Amniotic epithelial cell (primary cell): ENCODE data around the gene PPP1R12B.
"Not testable (repeated sequence)": the region's sequence is repeated elsewhere in the genome, so short reads cannot be mapped to it uniquely, and the experiment has no call there.

Experiments used
- DNase-seq: peaks from one replicate; pipeline ENCODE4 v3.0.0-alpha.2; 2010; ENCODE audit warnings: low read depth

The PPP1R12B gene

DNA sequence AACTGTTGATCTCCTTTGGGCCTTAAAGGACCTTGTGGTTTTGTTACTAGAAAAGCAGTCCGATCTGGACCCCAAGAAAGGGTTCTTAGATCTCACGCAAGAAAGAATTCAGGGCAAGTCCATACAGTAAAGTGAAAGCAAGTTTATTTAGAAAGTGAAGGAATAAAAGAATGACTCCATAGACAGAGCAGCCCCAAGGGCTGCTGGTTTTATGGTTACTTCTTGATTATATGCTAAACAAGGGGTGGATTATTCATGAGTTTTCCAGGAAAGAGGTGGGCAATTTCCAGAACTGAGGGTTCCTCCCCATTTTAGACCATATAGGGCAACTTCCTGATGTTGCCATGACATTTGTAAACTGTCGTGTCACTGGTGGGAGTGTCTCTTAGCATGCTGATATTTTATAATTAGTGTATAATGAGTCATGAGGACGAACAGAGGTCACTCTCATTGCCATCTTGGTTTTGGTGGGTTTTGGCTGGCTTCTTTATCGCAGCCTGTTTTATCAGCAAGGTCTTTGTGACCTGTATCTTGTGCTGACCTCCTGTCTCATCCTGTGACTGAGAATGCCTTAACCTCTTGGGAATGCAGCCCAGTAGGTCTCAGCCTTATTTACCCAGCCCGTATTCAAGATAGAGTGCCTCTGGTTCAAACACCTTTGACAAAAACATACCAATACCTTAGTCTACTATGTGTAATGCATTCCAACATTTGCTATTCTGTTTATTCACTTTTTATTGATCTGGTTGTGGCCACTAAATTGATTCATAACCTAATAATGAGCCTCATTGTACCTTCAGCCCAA, 183.5 kb downstream of the PPP1R12B start:
- peak; percentile 47 for DNase-seq

GRCh38 chr1:202539166-202539574, 190.7 kb downstream of the PPP1R12B start:
- peak; percentile 68 for DNase-seq

GRCh38 chr1:202539583-202539982, 191.1 kb downstream of the PPP1R12B start:
- DNase-seq = not testable (repeated sequence)

GRCh38 chr1:202540014-202540413, 191.5 kb downstream of the PPP1R12B start:
- no peak for DNase-seq

DNA sequence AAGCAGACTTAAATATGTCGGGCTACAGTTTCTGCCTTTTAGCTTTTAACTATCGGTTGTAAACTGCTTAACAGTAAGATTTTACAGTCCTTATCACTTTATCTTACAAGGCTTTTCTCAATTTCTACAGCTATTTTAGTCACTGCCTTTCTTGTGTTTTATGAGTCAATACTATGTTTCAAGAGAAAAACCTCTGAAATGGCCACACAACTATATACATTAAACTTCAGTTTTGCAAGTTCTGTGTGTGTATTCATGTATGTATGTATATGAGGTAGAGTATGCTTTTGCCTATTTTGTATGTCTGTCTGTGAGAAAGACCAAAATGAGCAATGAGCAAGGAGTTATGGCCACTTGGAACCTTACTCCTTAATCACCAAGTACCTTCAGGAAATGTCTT, 191.9 kb downstream of the PPP1R12B start:
- no peak for DNase-seq

DNA sequence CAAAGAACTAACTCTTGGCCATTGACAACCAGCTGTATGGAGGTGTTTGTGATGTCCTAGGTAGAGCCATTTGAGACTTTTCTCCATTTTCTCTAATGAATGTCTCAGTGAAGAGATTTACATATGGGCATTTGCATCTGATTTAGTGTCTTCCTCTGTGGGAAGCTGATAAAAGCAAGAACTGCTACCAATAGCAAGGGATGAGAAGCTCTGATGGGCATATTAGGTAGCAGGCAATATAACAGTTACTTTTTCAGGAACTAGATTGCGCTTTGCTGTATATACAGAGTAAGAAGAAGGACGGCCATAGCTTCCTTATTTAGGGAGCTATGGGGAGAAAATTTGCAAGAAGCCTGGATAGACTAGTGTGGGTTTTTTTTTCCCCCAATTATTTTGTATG, 192.4 kb downstream of the PPP1R12B start:
- DNase-seq = not testable (repeated sequence)

DNA sequence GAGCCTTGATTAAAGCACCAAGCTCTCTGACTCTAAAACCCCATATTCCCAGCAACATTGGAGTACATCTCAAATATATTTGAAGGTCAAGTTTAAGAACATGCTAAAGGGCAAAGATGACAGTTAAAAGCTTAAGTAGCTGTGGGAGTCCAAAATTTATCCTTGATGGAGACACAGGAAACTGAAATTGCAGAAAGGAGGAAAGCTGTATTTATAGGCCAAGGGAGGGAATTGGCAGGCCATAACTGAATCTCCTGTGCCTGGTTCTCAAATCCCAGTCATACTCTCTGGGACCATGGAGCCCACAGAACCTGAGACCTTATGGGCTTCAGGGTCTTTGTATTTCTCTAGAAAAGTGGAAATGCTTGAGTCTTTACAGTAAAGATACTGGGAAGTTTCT, 193.9 kb downstream of the PPP1R12B start:
- not testable (repeated sequence) for DNase-seq

DNA sequence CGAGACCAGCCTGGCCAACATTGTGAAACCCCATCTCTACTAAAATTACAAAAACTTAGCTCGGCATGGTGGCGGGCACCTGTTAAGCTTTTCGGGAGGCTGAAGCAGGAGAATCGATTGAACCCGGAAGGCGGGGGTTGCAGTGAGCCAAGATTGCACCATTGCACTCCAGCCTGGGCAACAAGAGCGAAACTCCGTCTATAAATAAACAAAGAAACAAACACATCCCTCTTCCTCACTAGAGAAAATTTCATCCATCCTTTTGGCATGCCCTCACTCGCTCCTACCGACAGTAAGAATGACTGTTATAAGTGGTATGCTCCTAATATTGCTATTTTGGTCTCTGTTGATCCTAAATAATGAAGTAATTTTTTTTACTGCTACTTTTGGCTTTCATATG, 195.0 kb downstream of the PPP1R12B start:
- not testable (repeated sequence) for DNase-seq

DNA sequence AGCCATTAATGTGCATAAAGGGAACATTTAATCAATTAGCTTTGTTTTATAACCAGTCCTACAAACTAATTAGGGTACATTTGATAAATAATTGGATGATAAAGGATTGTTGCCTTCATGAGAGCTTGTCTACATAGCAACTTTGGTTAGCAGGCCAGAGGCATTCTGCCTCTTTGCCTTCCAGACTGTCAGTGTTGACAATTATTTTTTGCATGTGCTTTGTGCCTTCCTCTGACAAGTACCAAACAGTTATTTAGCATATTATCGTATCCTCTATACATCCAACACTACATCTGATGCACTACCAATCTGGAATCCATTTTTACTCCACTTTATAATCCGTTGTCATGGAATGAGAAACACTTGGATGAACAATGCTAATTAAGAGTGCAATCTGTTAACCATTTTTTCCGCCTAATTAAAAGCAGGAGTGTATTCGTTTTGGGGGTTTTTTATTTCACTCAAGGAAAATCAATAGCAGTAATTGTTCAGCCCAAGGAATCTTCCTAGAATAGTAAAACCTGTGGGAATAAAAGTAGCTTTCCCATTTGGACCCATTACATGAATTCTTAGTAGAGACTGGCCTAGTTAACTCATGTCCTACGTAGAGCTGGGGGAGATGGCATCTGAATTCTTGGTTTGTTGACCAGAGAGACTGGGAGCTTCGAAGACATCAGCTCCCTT, 196.4 kb downstream of the PPP1R12B start:
- not testable (repeated sequence) for DNase-seq

GRCh38 chr1:202545647-202546303, 197.3 kb downstream of the PPP1R12B start:
- DNase-seq = not testable (repeated sequence)

GRCh38 chr1:202546377-202546776, 197.9 kb downstream of the PPP1R12B start:
- not testable (repeated sequence) for DNase-seq

- DNase-seq = peak; percentile 72
These were observed 198.3 kb downstream of the PPP1R12B start for GRCh38 chr1:202546796-202547195.

- DNase-seq = no peak
These were observed 198.7 kb downstream of the PPP1R12B start for GRCh38 chr1:202547215-202547614.

DNA sequence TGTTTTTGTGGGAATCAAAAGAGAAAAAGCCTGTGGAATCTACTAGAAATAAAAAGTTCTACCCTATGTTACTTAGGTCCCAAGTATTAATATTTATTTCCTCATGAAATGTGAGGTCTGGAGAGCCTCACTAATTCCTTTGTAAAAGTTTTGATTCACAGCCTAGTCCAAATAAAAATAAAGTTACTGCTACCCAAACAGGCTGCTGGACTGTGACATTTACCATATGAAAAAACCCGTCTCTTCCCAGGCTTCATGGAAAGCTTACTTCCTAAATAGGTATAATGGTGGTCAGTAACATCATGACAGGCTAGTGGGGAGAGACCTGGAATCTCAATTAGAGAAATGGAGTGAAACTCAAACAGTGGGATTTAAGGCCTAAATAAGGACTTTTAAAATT, 201.6 kb downstream of the PPP1R12B start:
- not testable (repeated sequence) for DNase-seq

DNA sequence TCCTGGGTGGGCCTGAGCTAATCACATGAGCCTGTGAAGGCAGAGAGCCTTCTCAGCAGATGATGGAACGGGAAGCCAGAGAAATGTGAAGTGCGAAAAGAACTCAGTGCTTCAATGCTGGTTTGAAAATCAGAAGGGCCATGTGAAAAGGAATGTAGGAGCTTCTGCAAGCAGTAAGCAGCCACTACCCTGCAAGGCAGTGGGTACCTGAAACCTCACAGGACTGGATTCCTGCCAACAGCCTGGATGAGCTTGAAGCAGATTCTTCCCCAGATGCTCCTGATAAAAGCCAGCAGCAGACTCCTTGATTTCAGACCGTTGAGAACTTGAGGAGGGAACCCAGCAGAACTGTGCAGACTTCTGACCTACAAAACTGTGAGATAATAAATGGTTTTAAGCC, 203.2 kb downstream of the PPP1R12B start:
- peak; percentile 83 for DNase-seq

GRCh38 chr1:202552615-202553014, 204.1 kb downstream of the PPP1R12B start:
- peak; percentile 21 for DNase-seq

- not testable (repeated sequence) for DNase-seq
These were observed 204.6 kb downstream of the PPP1R12B start for GRCh38 chr1:202553078-202553477.

DNA sequence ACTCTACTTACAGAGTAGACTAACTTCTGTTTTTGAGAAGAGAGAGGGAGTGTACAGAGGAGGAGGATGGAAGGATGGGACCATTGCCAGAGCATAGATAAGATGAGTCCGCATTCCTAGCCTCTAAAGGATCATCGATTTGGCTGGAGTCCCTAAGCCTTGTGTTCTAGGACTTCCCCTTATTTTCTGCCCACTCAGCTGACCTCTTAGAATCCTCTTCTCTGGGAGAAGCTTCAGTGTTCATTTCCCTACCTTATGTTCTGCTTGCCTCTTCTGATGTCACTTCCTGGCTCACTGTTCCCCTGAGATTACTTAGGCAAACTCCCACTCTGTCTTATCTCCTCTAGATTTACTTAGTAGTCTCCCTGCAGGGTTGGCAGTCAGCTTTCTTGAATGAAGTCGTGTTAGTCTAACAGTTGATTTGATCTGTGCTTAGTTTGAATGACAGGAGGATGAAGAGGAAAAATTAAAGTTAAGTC, 205.1 kb downstream of the PPP1R12B start:
- DNase-seq = peak; percentile 91

DNA sequence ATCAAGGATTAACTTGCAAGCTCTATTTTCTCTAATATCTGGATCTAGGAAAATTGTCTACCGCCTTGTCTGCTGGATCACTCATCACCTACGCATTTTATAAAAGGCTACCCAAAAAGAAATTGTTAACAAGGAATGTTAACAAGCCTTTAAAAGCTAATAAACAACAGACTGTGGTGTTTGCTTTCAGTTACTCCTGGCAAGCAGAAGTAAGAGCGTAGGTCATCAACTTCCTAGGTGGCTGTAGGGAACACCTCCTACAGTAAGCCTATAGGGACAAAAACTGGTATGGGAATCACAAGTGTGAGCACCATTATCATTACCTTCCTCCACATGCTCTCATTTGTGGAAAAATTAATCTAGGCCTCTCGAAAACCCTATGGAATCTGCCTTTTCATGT, 206.1 kb downstream of the PPP1R12B start:
- DNase-seq = not testable (repeated sequence)

- not testable (repeated sequence) for DNase-seq
These were observed 207.5 kb downstream of the PPP1R12B start for GRCh38 chr1:202556037-202556436.

GRCh38 chr1:202557662-202558061, 209.2 kb downstream of the PPP1R12B start:
- not testable (repeated sequence) for DNase-seq

GRCh38 chr1:202561240-202561639, 212.7 kb downstream of the PPP1R12B start:
- no peak for DNase-seq
